T-cell (primary cell): ENCODE data around the gene RASSF7. TPM values are rescaled to one million over a fixed set of nuclear protein-coding genes. Genes with fewer than 3 reads are reported as not detected.
A peak's percentile ranks its signal among the peaks of the same experiment; 100 is the strongest.

ENCODE experiments used
- ATAC-seq, 4 experiments: fragments of 200-7000 bp in 3 of 4; fragments of 150-1000 bp in 1 of 4; cut with Tn5 transposase; replicated peaks in 1 of 4; 1 replicate in 3 of 4; 2 replicates in 1 of 4; pipeline ENCODE4 v1.10.0; 2021; ENCODE audit warnings: moderate library complexity in 3 of 4, mild to moderate bottlenecking in 2 of 4, moderate number of reproducible peaks in 1 of 4
- CTCF ChIA-PET, 2 donors: fragments of 300-600 bp; sonication (Branson Sonifier 250); formaldehyde crosslinking; loops; one replicate each; lab custom pipeline; 2022; ENCODE audit warnings: antibody characterized with exemption in 2 of 2; lab: Charles Lee
- POLR2A ChIA-PET, 2 donors: fragments of 300-600 bp; sonication (Branson Sonifier 250); formaldehyde crosslinking; loops; one replicate each; lab custom pipeline; 2022; ENCODE audit warnings: antibody characterized with exemption in 2 of 2; lab: Charles Lee
- DNase-seq, 35 experiments: peaks; one replicate each; pipeline versions ENCODE4 v3.0.0 to v3.0.0-alpha.2; 2013 to 2023
- H3K27ac ChIP-seq: one replicate; pipeline ENCODE4 v1.5.1; 2013; ENCODE audit warnings: low read length
- H3K27me3 ChIP-seq, 2 experiments: replicated peaks in 1 of 2; 1 replicate in 1 of 2; 2 replicates in 1 of 2; pipeline versions ENCODE4 v1.6.1 to v1.7.0; 2013; ENCODE audit warnings: low read length in 1 of 2, mixed read lengths in 1 of 2; ENCODE audit not compliant: control insufficient read depth in 2 of 2, insufficient read depth in 2 of 2; ENCODE audit errors: extremely low read depth in 1 of 2
- H3K36me3 ChIP-seq, 2 donors: 1 replicate in 1 of 2; 2 replicates in 1 of 2; pipeline versions ENCODE4 v1.6.1 to v1.7.0; 2013; ENCODE audit warnings: low read length in 1 of 2; ENCODE audit not compliant: control insufficient read depth in 2 of 2, insufficient read depth in 1 of 2; ENCODE audit errors: extremely low read depth in 1 of 2
- H3K4me1 ChIP-seq, 2 experiments: 1 replicate in 1 of 2; 2 replicates in 1 of 2; pipeline versions ENCODE4 v1.6.1 to v1.7.0; 2013; ENCODE audit warnings: low read length in 2 of 2, mixed read lengths in 1 of 2; ENCODE audit not compliant: insufficient read depth in 2 of 2, control insufficient read depth in 1 of 2; ENCODE audit errors: extremely low read depth in 1 of 2
- H3K4me3 ChIP-seq, 2 donors: 1 replicate in 1 of 2; 2 replicates in 1 of 2; pipeline versions ENCODE4 v1.5.1 to v1.7.0; 2013; ENCODE audit warnings: mild to moderate bottlenecking in 2 of 2, low read length in 1 of 2, moderate library complexity in 1 of 2; ENCODE audit not compliant: control insufficient read depth in 1 of 2; ENCODE audit errors: extremely low read depth in 1 of 2
- H3K9me3 ChIP-seq: 2 replicates; pipeline ENCODE4 v1.7.0; 2013
- H3K27ac Mint-ChIP-seq, 2 donors: one replicate each; pipeline ENCODE4 v1.8.0; 2020 to 2021; ENCODE audit warnings: mild to moderate bottlenecking in 2 of 2, mixed read lengths in 2 of 2
- H3K27me3 Mint-ChIP-seq, 2 donors: one replicate each; pipeline ENCODE4 v1.8.0; 2021 to 2022; ENCODE audit warnings: mixed read lengths in 2 of 2
- H3K36me3 Mint-ChIP-seq: one replicate; pipeline ENCODE4 v1.8.0; 2021; ENCODE audit warnings: mixed read lengths
- H3K4me1 Mint-ChIP-seq, 3 donors: one replicate each; pipeline ENCODE4 v1.8.0; 2020 to 2022; ENCODE audit warnings: mixed read lengths in 3 of 3, mild to moderate bottlenecking in 1 of 3
- H3K4me3 Mint-ChIP-seq, 3 donors: one replicate each; pipeline ENCODE4 v1.8.0; 2020 to 2022; ENCODE audit warnings: mild to moderate bottlenecking in 3 of 3, mixed read lengths in 3 of 3, moderate library complexity in 3 of 3
- H3K9me3 Mint-ChIP-seq, 3 donors: one replicate each; pipeline ENCODE4 v1.8.0; 2020 to 2022; ENCODE audit warnings: mixed read lengths in 3 of 3
- WGBS: methylation state at CpG from one replicate; pipeline ENCODE4 v1.1.5; 2013; ENCODE audit warnings: missing lambda C conversion rate; ENCODE audit not compliant: insufficient coverage; 5-methylcytosine and 5-hydroxymethylcytosine counted together
- total RNA-seq, 35 experiments: library from RNA in 6 of 35; stranded (reverse) in 6 of 35; fragments of 120-200 nt in 1 of 35; gene quantifications; one replicate each; pipeline versions ENCODE4 v1.2.1 to v1.2.4 and lab custom pipeline; 2013 to 2026

Gene RASSF7
- total RNA-seq, 5 donors from 2014 or later (not counting 1 experiment from before 2014, with no cell fraction given): 23.2 to 68.4 (median 63.4) TPM

GRCh38 chr11:610146-610801 is 49.5 kb downstream of the RASSF7 start:
- ChIA-PET POLR2A (no interaction called here), CTCF (no interaction called here)
- Mint-ChIP-seq H3K36me3 (peaks cover 15% of the 10 kb centered on the region), H3K27me3 (no peaks in the 10 kb centered on the region), H3K9me3 (no peaks in the 10 kb centered on the region), H3K27ac (no peak overlapping the region), H3K4me1 (peaks cover 4 to 20% (median 14%) of the 10 kb centered on the region in 3 donors), H3K4me3 (no peak overlapping the region)
- no peaks in the 10 kb centered on the region for H3K27me3 ChIP-seq
- H3K36me3 ChIP-seq: peaks cover 27 to 89% of the 10 kb centered on the region in 2 donors
- ATAC-seq (no peak), DNase-seq (no peak)
- no peak overlapping the region for H3K4me3 ChIP-seq
- H3K4me1 ChIP-seq: peaks cover 4 to 30% of the 10 kb centered on the region in 2 experiments
- WGBS: 97% methylated on average over 11 of the region's 18 CpGs
- no peaks in the 10 kb centered on the region for H3K9me3 ChIP-seq
- H3K27ac ChIP-seq: no peak overlapping the region

DNA sequence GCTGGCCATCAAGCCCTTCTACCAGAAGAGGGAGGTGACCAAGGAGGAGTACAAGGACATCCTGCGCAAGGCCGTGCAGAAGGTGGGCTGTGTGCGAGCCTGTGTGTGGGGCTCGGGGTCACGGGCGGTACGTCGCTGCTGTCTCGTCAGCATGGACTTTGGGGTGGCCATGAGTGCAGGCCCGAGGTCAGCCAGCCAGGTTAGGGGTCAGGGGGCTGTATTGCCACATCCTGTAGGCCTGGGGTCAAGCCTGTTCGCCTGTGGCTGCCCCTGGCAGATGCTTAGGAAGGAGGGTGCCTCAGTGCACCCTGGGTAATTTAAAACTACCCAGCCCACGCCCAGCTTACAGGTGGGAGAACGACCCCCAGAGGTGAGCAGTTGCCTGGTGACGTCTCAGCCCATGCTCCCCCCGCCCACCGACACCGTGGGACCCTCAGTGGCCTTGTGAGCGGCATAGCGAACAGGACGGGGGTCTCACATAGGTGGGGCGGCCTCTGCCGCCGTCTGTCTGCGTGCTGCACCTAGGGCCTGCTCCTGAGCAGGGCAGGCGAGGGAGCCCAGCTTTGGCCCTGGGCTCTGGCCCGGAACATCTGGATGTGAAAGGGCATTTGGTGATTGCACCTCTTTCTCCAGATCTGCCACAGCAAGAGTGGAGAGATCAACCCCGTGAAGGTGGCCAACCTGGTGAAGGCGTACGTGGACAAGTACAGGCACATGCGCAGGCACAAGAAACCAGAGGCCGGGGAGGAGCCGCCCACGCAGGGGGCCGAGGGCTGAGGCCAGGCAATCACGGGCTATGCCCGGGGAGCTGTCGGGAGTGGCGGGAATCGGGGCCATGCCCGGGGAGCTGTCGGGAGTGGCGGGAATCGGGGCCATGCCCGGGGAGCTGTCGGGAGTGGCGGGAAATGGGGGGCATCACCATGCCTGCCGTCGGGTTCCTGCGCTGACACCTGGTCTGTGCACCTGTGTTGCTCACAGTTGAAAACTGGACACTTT is 50.5 kb downstream of the RASSF7 start:
- ChIA-PET POLR2A (interaction anchor here in 1 of 2 donors (0.5 kb wide), 1 partner anchor 20 kb away, joined by 3 read pairs; no protein-coding TSS in a partner anchor), CTCF (no interaction called here)
- Histone ChIP-seq H3K36me3 (peaks cover 21 to 78% of the 10 kb centered on the region in 2 donors), H3K27ac (no peak overlapping the region), H3K27me3 (no peaks in the 10 kb centered on the region), H3K4me1 (peaks cover 4 to 35% of the 10 kb centered on the region in 2 experiments), H3K9me3 (no peaks in the 10 kb centered on the region), H3K4me3 (no peak overlapping the region)
- Mint-ChIP-seq H3K9me3 (no peaks in the 10 kb centered on the region), H3K27me3 (no peaks in the 10 kb centered on the region), H3K27ac (no peak overlapping the region), H3K4me3 (no peak overlapping the region), H3K36me3 (peaks cover 14% of the 10 kb centered on the region), H3K4me1 (peaks cover 9 to 23% (median 18%) of the 10 kb centered on the region in 3 donors)
- DNase-seq: no peak
- ATAC-seq: no peak
- 93% methylated on average over 35 of the region's 49 CpGs for WGBS

GRCh38 chr11:612201-612960 is 51.6 kb downstream of the RASSF7 start:
- Mint-ChIP-seq H3K27me3 (no peaks in the 10 kb centered on the region), H3K27ac (peak overlapping the region; percentile 71 to 83), H3K36me3 (peaks cover 9% of the 10 kb centered on the region), H3K4me3 (peak overlapping the region in 2 of 3 donors; percentile 2 to 38), H3K9me3 (no peaks in the 10 kb centered on the region), H3K4me1 (peaks cover 14 to 28% (median 19%) of the 10 kb centered on the region in 3 donors)
- Histone ChIP-seq H3K27ac (no peak overlapping the region), H3K4me1 (peaks cover 4 to 44% of the 10 kb centered on the region in 2 experiments), H3K4me3 (no peak overlapping the region), H3K27me3 (no peaks in the 10 kb centered on the region), H3K36me3 (peaks cover 15 to 68% of the 10 kb centered on the region in 2 donors), H3K9me3 (no peaks in the 10 kb centered on the region)
- CTCF ChIA-PET: interaction anchor here in 1 of 2 donors (0.6 kb wide), 1 partner anchor 58 kb away, joined by 3 read pairs; no protein-coding TSS in a partner anchor
- WGBS: 91% methylated on average over 21 of the region's 27 CpGs
- POLR2A ChIA-PET: no interaction called here
- peak in 2 of 35 experiments; percentile 31 to 37 for DNase-seq
- no peak for ATAC-seq

DNA sequence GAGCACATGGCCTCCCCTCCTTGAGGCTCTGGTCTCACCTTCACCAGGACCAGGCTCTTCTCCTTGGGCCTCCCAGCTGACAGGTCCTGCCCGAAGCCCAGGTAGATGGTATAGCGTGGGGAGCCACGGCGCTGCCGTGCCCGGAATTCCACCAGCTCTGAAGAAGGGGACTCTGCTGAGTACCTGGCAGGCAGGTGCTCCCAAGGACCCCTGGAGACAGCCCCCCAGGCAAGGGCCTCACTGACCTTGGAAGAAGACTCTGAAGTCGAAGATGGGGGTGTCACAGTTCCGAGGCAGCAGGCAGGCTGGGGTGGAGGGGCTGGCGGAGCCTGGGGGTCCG is 52.2 kb downstream of the RASSF7 start:
- Mint-ChIP-seq H3K36me3 (peaks cover 9% of the 10 kb centered on the region), H3K4me3 (no peak overlapping the region), H3K27me3 (no peaks in the 10 kb centered on the region), H3K27ac (no peak overlapping the region), H3K4me1 (peaks cover 14 to 28% (median 19%) of the 10 kb centered on the region in 3 donors), H3K9me3 (no peaks in the 10 kb centered on the region)
- no peak overlapping the region for H3K4me3 ChIP-seq
- H3K27ac ChIP-seq: peak overlapping the region; percentile 28
- ChIA-PET POLR2A (no interaction called here), CTCF (no interaction called here)
- 96% methylated on average over 10 of the region's 10 CpGs for WGBS
- H3K27me3 ChIP-seq: no peaks in the 10 kb centered on the region
- H3K9me3 ChIP-seq: no peaks in the 10 kb centered on the region
- DNase-seq: no peak
- peaks cover 10 to 62% of the 10 kb centered on the region in 2 donors for H3K36me3 ChIP-seq
- H3K4me1 ChIP-seq: peaks cover 4 to 44% of the 10 kb centered on the region in 2 experiments
- ATAC-seq: no peak

- no peak overlapping the region for H3K4me3 ChIP-seq
These were observed 52.7 kb downstream of the RASSF7 start for GRCh38 chr11:613369-613968.

More at GRCh38 chr11:613369-613968, 52.7 kb downstream of the RASSF7 start:
- Mint-ChIP-seq H3K9me3 (no peaks in the 10 kb centered on the region), H3K36me3 (peaks cover 9% of the 10 kb centered on the region), H3K4me3 (peak overlapping the region in 1 of 3 donors; percentile 85), H3K27ac (peak overlapping the region in 1 of 2 donors; percentile 73), H3K27me3 (no peaks in the 10 kb centered on the region), H3K4me1 (peaks cover 14 to 28% (median 19%) of the 10 kb centered on the region in 3 donors)
- H3K4me1 ChIP-seq: peaks cover 4 to 44% of the 10 kb centered on the region in 2 experiments
- 98% methylated on average over 10 of the region's 36 CpGs for WGBS
- H3K27me3 ChIP-seq: no peaks in the 10 kb centered on the region
- POLR2A ChIA-PET: no interaction called here
- peak overlapping the region; percentile 28 for H3K27ac ChIP-seq
- H3K9me3 ChIP-seq: no peaks in the 10 kb centered on the region
- DNase-seq (peak; percentile 40 to 96 (median 80)), ATAC-seq (peak; percentile 33 to 65 (median 38))
- CTCF ChIA-PET: no interaction called here
- peaks cover 5 to 57% of the 10 kb centered on the region in 2 donors for H3K36me3 ChIP-seq
